Hematopoietic multipotent progenitor cell treated with erythropoietin and hydrocortisone succinate and interleukin-3 and kit ligand, for 15 days (in vitro differentiated cells): ENCODE data around the gene EYA4.

ENCODE experiments used
- DNase-seq: peaks from one replicate; pipeline ENCODE4 v3.0.0-alpha.2; 2015; ENCODE audit warnings: low spot score

The EYA4 gene

DNA sequence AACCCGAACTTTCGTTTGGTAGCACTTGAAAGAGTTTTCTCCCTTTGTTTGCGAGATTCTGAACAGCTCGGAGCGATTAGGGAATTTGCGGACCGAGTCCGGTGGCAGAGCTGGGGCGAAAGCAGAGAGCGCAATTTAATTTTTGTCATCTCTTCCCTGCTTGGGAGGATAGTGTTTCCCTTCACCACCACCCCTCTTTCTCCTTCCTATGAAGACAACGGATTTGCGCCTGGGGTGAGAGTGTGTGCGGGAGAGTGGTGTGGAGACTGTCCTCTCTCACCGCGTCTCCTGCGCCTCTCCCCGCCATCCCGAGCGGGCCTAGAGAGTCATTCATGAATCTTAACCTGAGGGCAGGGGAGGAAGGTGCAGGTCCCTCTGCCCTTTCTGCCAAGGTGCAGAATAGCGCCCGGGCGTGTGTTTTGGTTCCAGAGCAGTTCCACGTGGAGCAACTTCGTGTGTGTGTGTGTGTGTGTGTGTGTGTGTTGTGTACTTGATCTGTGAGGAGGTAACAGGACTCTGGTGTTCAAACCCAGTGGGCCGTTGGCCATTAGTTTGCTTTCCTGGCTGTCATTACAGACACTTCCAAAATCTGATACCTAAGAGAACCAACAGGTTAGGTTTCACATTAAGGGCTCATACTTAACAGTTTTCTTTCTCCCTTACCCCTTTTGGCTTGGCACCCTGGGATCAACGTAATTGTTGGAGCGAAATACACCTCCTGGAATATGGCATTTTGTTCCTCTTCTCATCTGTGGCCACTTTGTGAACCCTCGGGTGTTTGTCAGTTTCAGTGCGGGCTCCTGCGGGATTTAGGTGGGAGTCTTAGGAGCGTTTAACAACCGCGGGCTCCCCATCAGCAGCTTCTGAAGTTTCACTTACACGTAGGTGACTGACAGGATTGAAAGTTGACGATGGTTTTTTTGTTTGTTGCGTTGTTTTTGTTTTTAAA is 1.8 kb downstream of the EYA4 start:
- DNase-seq: no peak

DNA sequence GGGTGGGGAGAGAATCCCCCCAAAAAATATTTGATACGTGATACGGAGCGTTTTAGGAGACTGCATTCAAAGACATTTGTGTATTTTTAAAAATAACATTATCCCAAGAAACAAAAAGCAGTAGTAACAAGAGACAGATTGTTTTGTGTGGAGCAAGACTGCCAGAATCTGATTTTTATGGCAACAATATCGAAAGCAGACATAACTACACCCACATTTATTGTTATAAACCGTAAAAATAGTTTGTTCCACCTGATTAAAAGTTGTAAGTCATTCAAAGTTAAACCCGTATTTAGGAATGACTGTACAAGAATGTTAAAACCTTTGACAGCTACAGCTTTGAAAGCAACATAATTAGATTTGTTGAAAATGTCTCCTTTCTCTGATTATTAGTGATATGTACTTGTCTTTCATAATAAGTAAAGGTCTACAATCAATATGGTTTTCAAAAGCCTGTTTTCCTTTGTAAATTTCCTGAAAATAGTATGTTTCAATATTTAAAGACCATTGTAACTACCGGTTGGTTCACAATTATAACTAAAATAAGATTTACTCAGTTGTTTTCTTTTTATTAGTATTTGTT is 2.7 kb downstream of the EYA4 start:
- no peak for DNase-seq

DNA sequence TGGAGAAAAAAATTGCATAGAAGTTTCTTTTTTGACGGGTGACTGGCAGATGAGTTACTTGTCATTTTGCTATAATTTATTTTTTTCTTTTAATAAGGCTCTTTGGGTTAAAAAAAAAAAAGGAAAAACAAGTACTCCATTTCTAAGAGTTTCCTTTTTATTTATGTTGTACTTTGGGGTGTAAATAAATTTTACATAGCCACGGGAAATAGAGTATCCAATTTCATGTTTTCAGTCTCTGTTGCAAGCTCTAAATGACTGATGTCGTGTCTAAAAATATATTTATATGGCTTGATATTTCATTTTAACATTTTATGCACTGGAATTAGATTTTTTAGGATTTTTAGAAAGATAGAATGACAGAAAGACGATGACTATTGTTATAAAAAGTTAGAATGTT is 3.4 kb downstream of the EYA4 start:
- no peak for DNase-seq

DNA sequence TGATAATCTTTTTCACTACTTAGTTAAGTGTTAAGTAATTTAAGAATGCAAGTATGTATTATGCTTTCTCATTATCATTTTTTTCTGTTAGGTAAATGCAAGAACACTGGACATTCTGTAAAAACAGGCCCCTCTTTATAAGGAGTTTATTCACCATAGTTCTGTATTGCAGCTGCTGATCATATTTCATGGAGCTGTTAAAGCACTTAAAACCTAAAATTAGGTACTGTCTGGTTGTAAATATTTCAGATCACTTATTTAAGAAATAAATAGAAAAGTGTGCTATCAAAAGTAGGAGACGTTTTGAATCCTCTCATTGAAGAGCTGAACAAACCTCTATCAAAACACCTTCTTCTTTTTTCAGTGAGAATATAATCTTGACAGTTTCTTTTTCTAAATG is 3.9 kb downstream of the EYA4 start:
- DNase-seq: no peak

DNA sequence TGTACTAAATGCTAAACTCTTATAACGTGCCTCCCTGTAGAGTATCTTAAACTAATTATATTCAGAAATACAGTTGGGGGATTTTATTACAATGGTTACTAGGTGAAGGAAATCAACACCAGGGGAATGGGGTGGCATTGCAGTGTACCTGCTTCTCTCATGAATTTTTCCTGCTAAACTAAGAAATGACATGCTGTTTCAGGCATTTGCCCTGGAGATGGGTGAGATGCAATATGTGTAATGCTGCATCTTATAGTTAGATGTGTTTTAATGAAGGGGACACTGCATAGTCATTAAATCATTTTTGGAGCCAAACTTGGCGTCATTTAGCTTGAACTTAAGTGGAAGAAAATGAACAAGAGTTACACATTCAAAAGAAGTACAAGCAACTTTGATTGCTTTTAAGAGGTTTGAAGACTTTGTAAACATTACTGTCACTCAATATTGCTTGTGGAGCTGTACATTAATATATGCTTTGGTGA is 4.3 kb downstream of the EYA4 start:
- DNase-seq: no peak

DNA sequence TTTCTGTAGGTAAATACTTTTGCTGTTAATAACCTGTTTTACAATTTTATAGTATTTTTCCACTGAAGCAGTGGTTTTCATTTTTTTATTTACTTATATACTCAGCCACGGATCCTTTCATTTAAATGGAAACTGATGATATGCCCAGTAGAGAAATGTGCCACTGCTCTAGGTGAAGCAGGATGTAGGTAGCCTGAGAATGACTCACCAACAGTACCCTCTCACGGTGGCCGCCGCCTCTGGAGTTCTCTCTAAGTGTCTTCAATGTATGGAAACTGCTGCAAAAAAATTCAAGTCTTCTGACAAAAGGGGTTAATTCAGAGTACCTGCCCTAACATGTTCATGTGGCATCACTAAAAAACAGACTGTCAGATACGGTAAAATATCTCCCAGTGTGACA is 6.4 kb downstream of the EYA4 start:
- DNase-seq: no peak

- no peak for DNase-seq
These were observed 7.3 kb downstream of the EYA4 start for GRCh38 chr6:133248241-133249001.

DNA sequence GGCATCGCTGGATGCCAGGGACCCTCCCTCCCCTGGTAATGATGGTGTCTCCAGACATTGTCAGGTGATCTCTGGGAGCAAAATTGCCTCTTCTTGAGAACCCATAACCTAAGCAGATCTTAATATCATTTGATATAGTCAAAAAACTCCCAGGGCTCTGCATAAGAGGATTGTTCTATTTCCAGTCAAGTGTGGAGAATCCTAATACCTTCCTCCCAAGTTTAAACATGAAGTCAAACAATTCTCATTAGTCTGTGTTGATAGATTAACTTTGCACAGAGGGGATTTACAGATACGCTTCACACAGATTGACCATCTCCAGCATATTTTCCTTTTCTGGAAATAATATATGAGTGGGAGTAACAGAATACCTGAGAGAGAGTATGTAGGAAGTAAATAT is 10.5 kb downstream of the EYA4 start:
- DNase-seq: no peak

- DNase-seq: no peak
These were observed 13.5 kb downstream of the EYA4 start for GRCh38 chr6:133254552-133255228.

DNA sequence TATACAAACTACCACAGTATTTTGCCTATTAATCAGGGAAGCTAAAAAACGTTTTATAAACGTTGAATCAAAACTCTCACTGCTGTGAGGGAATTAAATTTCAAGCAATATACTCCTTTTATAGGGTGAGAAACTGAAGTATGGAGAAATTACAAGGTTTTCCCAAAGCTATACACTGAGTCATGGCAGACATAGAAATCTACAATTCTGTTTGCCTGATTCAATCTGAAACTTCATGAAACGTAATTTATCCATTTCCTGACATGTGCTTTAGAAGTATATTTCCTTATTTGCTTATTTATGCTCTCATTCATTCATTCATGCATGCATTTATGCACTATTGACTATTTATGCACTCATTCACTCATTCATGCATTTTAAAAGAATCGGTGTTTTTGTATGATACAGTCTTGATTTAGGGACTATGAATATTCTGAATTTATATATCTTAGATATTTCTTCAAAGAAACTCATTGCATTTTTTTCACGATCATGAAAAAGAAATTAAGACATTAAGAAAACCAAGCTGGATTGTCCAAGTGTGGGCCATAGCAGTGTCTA is 16.5 kb downstream of the EYA4 start:
- no peak for DNase-seq

- DNase-seq: no peak
These were observed 18.4 kb downstream of the EYA4 start for GRCh38 chr6:133259561-133259960.

DNA sequence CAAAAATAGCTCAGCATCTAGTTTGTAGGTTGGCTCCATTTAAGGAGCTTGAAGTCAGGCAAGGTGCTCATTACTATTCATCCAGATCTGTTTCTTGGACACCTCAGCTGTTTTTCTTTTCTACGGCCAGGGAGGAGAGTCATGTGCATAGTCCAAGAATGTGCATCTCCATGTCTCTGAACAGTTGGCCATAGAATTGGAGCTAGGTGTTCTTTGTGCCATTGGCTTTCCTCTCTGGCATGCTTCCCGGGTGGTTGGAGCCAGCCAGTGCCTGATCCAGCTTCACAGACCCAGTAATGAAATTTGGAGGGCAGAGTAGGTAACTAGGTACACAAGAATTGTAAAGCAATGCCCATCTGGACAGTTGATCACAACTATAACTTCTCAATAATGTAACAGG is 21.6 kb downstream of the EYA4 start:
- no peak for DNase-seq

DNA sequence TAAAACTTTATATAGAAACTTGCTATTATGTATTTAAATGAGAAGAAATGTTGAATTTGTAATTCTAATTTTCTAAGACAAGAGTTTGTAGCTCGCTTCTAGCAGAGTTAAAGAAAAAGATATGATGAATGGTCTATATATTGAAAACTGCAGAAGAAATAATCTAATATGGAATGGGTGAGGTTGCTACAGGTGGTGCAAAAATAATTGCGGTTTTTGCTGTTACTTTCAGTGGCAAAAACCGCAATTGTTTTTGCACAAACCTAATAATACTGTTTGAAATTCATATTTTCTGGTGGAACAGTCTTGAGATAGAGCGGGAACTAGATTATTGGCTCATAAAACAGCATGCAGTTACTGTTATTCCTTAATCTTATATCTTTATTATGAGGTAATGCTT is 23.9 kb downstream of the EYA4 start:
- no peak for DNase-seq

DNA sequence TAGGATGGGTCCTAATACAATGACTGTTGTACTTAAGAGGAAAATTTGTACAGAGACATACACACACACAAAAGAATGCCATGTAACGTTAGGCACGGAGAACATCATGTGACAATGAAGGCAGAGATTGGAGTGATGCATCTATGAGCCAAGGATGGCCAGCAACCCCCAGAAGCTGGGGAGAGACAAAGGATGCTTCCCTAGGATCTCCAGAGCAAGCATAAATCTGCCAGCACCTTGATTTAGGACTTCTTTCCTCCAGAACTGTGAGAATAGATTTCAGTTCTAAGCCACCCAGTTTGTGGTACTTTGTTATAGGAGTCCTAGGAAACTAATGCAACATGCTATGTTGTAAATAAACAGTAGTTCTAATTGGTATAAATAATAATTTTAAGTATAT is 25.0 kb downstream of the EYA4 start:
- no peak for DNase-seq

- no peak for DNase-seq
These were observed 27.5 kb downstream of the EYA4 start for GRCh38 chr6:133268621-133269020.

DNA sequence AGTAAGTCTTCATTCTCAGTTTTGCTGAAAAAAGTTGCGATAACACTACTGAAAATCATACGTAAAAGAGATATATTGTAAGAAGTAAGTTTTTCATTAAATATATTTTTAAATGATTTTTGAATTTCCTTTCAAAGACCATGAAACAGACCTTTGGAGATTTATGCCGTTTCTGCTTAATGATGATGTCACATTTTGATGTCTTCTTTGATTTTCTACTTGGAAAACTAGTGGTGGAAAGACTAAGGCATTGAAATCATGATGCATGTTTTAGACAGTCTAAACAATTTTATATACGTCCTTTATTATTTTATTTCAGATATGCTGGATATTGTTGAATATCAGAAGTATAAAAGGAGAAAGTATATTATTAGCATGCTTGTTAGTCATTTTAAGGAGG is 33.7 kb downstream of the EYA4 start:
- DNase-seq: no peak

- no peak for DNase-seq
These were observed 34.1 kb downstream of the EYA4 start for GRCh38 chr6:133275213-133275612.

DNA sequence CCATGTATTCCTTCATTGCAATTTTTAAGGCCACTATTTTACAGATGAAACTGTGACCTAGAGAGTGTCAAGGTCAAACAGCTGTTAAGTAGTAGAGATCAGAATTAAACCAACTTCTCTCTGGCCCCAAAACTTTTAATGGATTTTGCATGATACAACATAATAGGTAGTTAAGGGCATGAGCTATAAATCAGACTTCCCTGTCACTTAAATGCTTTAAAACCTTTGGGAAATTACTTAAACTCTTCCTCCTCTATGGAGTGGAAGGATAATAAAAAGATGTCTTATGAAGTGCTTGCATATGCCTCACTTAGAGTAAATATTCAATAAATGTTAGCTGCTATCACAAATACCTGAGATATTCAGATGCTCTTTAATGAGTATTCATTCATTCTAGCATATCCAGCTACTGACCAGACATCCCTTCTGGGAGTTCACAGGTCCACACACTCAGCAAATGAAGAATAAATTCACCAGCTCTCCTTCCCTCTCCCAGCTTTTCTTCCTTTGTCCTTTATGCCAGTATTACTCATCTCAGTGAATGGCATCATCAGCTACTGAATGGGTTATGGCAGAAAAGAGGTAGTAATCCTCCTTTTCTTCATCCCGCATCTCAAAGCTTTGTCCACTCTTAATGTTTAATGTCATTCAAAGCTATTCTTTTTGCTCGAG is 36.2 kb downstream of the EYA4 start:
- DNase-seq: no peak

- no peak for DNase-seq
These were observed 36.9 kb downstream of the EYA4 start for GRCh38 chr6:133277900-133278545.

DNA sequence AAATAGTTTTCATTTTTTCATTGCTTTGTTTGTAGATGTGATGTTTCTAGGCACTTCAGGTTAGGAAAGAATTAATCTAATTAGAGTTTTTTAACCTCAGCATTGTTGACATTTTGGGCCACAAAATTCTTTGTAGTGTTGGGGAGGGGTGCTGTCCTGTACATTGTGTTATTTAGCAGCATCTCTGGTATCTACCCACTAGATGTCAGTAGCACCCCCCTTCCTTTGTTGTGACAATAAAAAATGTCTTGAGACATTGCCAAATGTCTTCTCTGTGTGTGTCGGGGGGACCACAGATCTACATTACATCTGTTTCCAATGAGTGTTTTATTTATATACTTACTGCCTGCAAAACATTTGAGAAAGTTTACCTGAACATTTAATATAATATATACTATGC is 45.6 kb downstream of the EYA4 start:
- DNase-seq: no peak

DNA sequence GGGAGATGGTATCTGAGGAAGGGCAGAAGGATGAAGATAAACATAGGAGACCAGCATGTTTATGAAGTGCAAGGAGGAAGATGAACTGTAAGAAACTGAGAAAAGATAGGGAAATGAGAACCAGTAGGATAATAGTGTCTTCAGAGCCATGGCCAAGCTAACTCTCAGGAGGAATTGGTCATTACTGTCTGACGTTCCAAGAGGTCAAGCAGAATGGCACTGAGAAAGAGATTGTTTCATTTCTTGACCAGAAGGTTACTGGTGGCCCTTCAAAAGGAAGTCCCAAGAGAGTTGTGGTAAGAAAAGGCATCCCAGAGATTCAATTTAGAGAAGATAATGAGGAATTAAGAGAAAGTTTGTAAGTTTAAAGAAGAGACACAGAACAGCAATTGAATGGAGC is 47.5 kb downstream of the EYA4 start:
- DNase-seq: no peak
